Suprapubic skin (tissue), 4 donors: ENCODE measurements around the gene ESPN. TPM values are rescaled to one million over a fixed set of nuclear protein-coding genes. Genes with fewer than 3 reads are reported as not detected.
A peak's percentile ranks its signal among the peaks of the same experiment; 100 is the strongest.

Source experiments
- DNase-seq, 2 donors: peaks; one replicate each; pipeline ENCODE4 v3.0.0-alpha.2; 2019; ENCODE audit warnings: low spot score in 2 of 2
- H3K27ac ChIP-seq: fragments of 200-600 bp; sonication (generic); one replicate; pipeline ENCODE4 v1.5.1; 2019
- H3K27me3 ChIP-seq: fragments of 200-600 bp; sonication (generic); one replicate; pipeline ENCODE4 v1.5.1; 2019
- H3K36me3 ChIP-seq: fragments of 200-600 bp; sonication (generic); one replicate; pipeline ENCODE4 v1.5.1; 2019
- H3K4me1 ChIP-seq: fragments of 200-600 bp; sonication (generic); one replicate; pipeline ENCODE4 v1.5.1; 2019
- H3K4me3 ChIP-seq: fragments of 200-600 bp; sonication (generic); one replicate; pipeline ENCODE4 v1.5.1; 2019; ENCODE audit warnings: mild to moderate bottlenecking
- H3K9me3 ChIP-seq: fragments of 200-600 bp; sonication (generic); one replicate; pipeline ENCODE4 v1.5.1; 2019
- CTCF ChIP-seq, 2 donors: fragments of 200-600 bp in 1 of 2; fragments of 450-650 bp in 1 of 2; sonication (generic) in 1 of 2; IDR thresholded peaks; one replicate each; pipeline ENCODE4 v1.5.1; 2016 to 2019; ENCODE audit warnings: antibody characterized with exemption in 2 of 2, mild to moderate bottlenecking in 1 of 2, moderate library complexity in 1 of 2
- EP300 ChIP-seq: sonication (generic); formaldehyde crosslinking; IDR thresholded peaks from one replicate; pipeline ENCODE4 v1.6.1; 2017; ENCODE audit warnings: antibody characterized with exemption
- POLR2A ChIP-seq, 2 donors: fragments of 450-650 bp; IDR thresholded peaks; one replicate each; pipeline ENCODE4 v1.6.1; 2017; ENCODE audit warnings: antibody characterized with exemption in 2 of 2, mild to moderate bottlenecking in 2 of 2, moderate library complexity in 2 of 2
- POLR2AphosphoS5 ChIP-seq, 3 donors: sonication (generic); formaldehyde crosslinking; IDR thresholded peaks; one replicate each; pipeline ENCODE4 v1.6.1; 2017; ENCODE audit warnings: antibody characterized with exemption in 3 of 3
- WGBS: methylation state at CpG from one replicate; pipeline ENCODE4 v1.1.5; 2018; 5-methylcytosine and 5-hydroxymethylcytosine counted together
- total RNA-seq, 4 donors: library from RNA; depleted of rRNA; stranded (reverse); fragments of >200 nt; gene quantifications; one replicate each; pipeline ENCODE4 v1.1.0, GENCODE V29; 2016

ESPN gene
- total RNA-seq, 4 donors from 2014 or later, result 37.6 to 54.4 (median 48.8) TPM

- DNase-seq, result no peak
- H3K27ac ChIP-seq, result no peak overlapping the region
- no peaks in the 10 kb centered on the region for H3K36me3 ChIP-seq
- TF ChIP-seq POLR2A (IDR thresholded peaks at IDR 0.05) (no peak), POLR2AphosphoS5 (IDR thresholded peaks at IDR 0.05) (no peak), EP300 (no peak), CTCF (IDR thresholded peaks at IDR 0.05) (no peak)
- no peak overlapping the region for H3K4me3 ChIP-seq
- peaks cover 97% of the 10 kb centered on the region for H3K27me3 ChIP-seq
- 47% methylated on average over 4 of the region's 4 CpGs for WGBS
- peaks cover 70% of the 10 kb centered on the region for H3K4me1 ChIP-seq
- no peaks in the 10 kb centered on the region for H3K9me3 ChIP-seq
Observed at GRCh38 chr1:6421266-6421665, 3.3 kb upstream of the ESPN start.

GRCh38 chr1:6423321-6423999, 1.1 kb upstream of the ESPN start:
- Histone ChIP-seq H3K4me3 (peak overlapping the region; percentile 48), H3K27ac (no peak overlapping the region), H3K36me3 (no peaks in the 10 kb centered on the region), H3K27me3 (peaks cover 98% of the 10 kb centered on the region), H3K9me3 (no peaks in the 10 kb centered on the region), H3K4me1 (peaks cover 88% of the 10 kb centered on the region)
- peak in 1 of 2 donors; percentile 70 for DNase-seq
- TF ChIP-seq POLR2A (IDR thresholded peaks at IDR 0.05) (no peak), CTCF (IDR thresholded peaks at IDR 0.05) (peak; percentile 11 to 79)
- 8% methylated on average over 16 of the region's 24 CpGs for WGBS

GRCh38 chr1:6424000-6424565, 493 bp upstream of the ESPN start:
- no peaks in the 10 kb centered on the region for H3K9me3 ChIP-seq
- 8% methylated on average over 32 of the region's 35 CpGs for WGBS
- H3K27ac ChIP-seq, result no peak overlapping the region
- H3K27me3 ChIP-seq, result peaks cover 98% of the 10 kb centered on the region
- peak overlapping the region; percentile 48 for H3K4me3 ChIP-seq
- TF ChIP-seq EP300 (no peak), POLR2A (IDR thresholded peaks at IDR 0.05) (no peak), POLR2AphosphoS5 (IDR thresholded peaks at IDR 0.05) (no peak), CTCF (IDR thresholded peaks at IDR 0.05) (no peak)
- no peaks in the 10 kb centered on the region for H3K36me3 ChIP-seq
- H3K4me1 ChIP-seq, result peaks cover 87% of the 10 kb centered on the region
- DNase-seq, result peak in 1 of 2 donors; percentile 56

GRCh38 chr1:6425658-6426057, 1.1 kb downstream of the ESPN start:
- Histone ChIP-seq H3K4me3 (peak overlapping the region; percentile 48), H3K4me1 (peaks cover 81% of the 10 kb centered on the region), H3K27ac (no peak overlapping the region), H3K9me3 (no peaks in the 10 kb centered on the region), H3K27me3 (peaks cover 93% of the 10 kb centered on the region), H3K36me3 (no peaks in the 10 kb centered on the region)
- WGBS, result 52% methylated on average over 3 of the region's 6 CpGs
- TF ChIP-seq EP300, result no peak
- TF ChIP-seq POLR2A (IDR thresholded peaks at IDR 0.05), result no peak
- TF ChIP-seq POLR2AphosphoS5 (IDR thresholded peaks at IDR 0.05), result no peak
- TF ChIP-seq CTCF (IDR thresholded peaks at IDR 0.05), result no peak
- DNase-seq, result no peak

- Histone ChIP-seq H3K4me3 (no peak overlapping the region), H3K4me1 (peaks cover 80% of the 10 kb centered on the region), H3K9me3 (no peaks in the 10 kb centered on the region), H3K36me3 (no peaks in the 10 kb centered on the region), H3K27me3 (peaks cover 91% of the 10 kb centered on the region), H3K27ac (no peak overlapping the region)
- WGBS, result 87% methylated on average over 3 of the region's 9 CpGs
- no peak for DNase-seq
- TF ChIP-seq POLR2A (IDR thresholded peaks at IDR 0.05) (no peak), EP300 (no peak), CTCF (IDR thresholded peaks at IDR 0.05) (no peak), POLR2AphosphoS5 (IDR thresholded peaks at IDR 0.05) (no peak)
Observed at GRCh38 chr1:6426277-6426971, 1.8 kb downstream of the ESPN start.
